Stimulated activated naive CD8-positive, alpha-beta T cell treated with anti-CD3 and anti-CD28 coated beads, Interleukin-15, Interleukin-2, amounts not matched to agents 100 ng/mL and 50 ng/mL, for 24 hours (primary cell): Measurements from ENCODE around the gene RRAGC.

Experiments
- H3K27ac Mint-ChIP-seq: one replicate; pipeline ENCODE4 v1.8.0; 2021; ENCODE audit warnings: mild to moderate bottlenecking, mixed read lengths
- H3K27me3 Mint-ChIP-seq: one replicate; pipeline ENCODE4 v1.8.0; 2021; ENCODE audit warnings: mixed read lengths
- H3K36me3 Mint-ChIP-seq: one replicate; pipeline ENCODE4 v1.8.0; 2021; ENCODE audit warnings: low read depth, mixed read lengths
- H3K4me1 Mint-ChIP-seq: one replicate; pipeline ENCODE4 v1.8.0; 2021; ENCODE audit warnings: low read depth, mixed read lengths
- H3K4me3 Mint-ChIP-seq: one replicate; pipeline ENCODE4 v1.8.0; 2021; ENCODE audit warnings: mild to moderate bottlenecking, mixed read lengths
- H3K9me3 Mint-ChIP-seq: one replicate; pipeline ENCODE4 v1.8.0; 2021; ENCODE audit warnings: mixed read lengths

RRAGC gene

GRCh38 chr1:38859561-38860453 is at the start of gene RRAGC:
RRAGC (minus strand) TSS chr1:38859772; CDS start chr1:38859646, 126 bp downstream.
- peaks cover 37% of the 10 kb centered on the region for H3K36me3 Mint-ChIP-seq
- peak within 1 kb of the TSS; percentile 93 for H3K4me3 Mint-ChIP-seq
- no peaks in the 10 kb centered on the region for H3K27me3 Mint-ChIP-seq
- H3K4me1 Mint-ChIP-seq: peaks cover 34% of the 10 kb centered on the region
- peak within 1 kb of the TSS; percentile 87 for H3K27ac Mint-ChIP-seq
- H3K9me3 Mint-ChIP-seq: no peaks in the 10 kb centered on the region

- H3K27ac Mint-ChIP-seq: no peak overlapping the region
- no peaks in the 10 kb centered on the region for H3K4me1 Mint-ChIP-seq
- H3K36me3 Mint-ChIP-seq: no peaks in the 10 kb centered on the region
- no peak overlapping the region for H3K4me3 Mint-ChIP-seq
- H3K9me3 Mint-ChIP-seq: peaks cover 5% of the 10 kb centered on the region
- no peaks in the 10 kb centered on the region for H3K27me3 Mint-ChIP-seq
These were observed 49.2 kb upstream of the RRAGC start for GRCh38 chr1:38908821-38909220.

GRCh38 chr1:38905985-38906384 is 46.4 kb upstream of the RRAGC start:
- Mint-ChIP-seq H3K27ac (no peak overlapping the region), H3K4me3 (no peak overlapping the region), H3K4me1 (no peaks in the 10 kb centered on the region), H3K36me3 (no peaks in the 10 kb centered on the region), H3K27me3 (no peaks in the 10 kb centered on the region), H3K9me3 (peaks cover 5% of the 10 kb centered on the region)

- Mint-ChIP-seq H3K4me3 (no peak overlapping the region), H3K36me3 (no peaks in the 10 kb centered on the region), H3K27me3 (no peaks in the 10 kb centered on the region), H3K4me1 (no peaks in the 10 kb centered on the region), H3K27ac (no peak overlapping the region), H3K9me3 (no peaks in the 10 kb centered on the region)
These were observed 40.0 kb upstream of the RRAGC start for GRCh38 chr1:38899560-38899959.

- Mint-ChIP-seq H3K9me3 (no peaks in the 10 kb centered on the region), H3K4me1 (no peaks in the 10 kb centered on the region), H3K27ac (no peak overlapping the region), H3K36me3 (no peaks in the 10 kb centered on the region), H3K27me3 (no peaks in the 10 kb centered on the region), H3K4me3 (no peak overlapping the region)
These were observed 39.2 kb upstream of the RRAGC start for GRCh38 chr1:38898653-38899230.

GRCh38 chr1:38896169-38896568 is 36.6 kb upstream of the RRAGC start:
- no peaks in the 10 kb centered on the region for H3K4me1 Mint-ChIP-seq
- H3K36me3 Mint-ChIP-seq: no peaks in the 10 kb centered on the region
- H3K9me3 Mint-ChIP-seq: no peaks in the 10 kb centered on the region
- no peaks in the 10 kb centered on the region for H3K27me3 Mint-ChIP-seq
- H3K4me3 Mint-ChIP-seq: no peak overlapping the region
- no peak overlapping the region for H3K27ac Mint-ChIP-seq

- H3K36me3 Mint-ChIP-seq: no peaks in the 10 kb centered on the region
- no peaks in the 10 kb centered on the region for H3K4me1 Mint-ChIP-seq
- no peak overlapping the region for H3K4me3 Mint-ChIP-seq
- H3K27ac Mint-ChIP-seq: no peak overlapping the region
- no peaks in the 10 kb centered on the region for H3K9me3 Mint-ChIP-seq
- no peaks in the 10 kb centered on the region for H3K27me3 Mint-ChIP-seq
These were observed 33.4 kb upstream of the RRAGC start for GRCh38 chr1:38892976-38893375.

- H3K27ac Mint-ChIP-seq: no peak overlapping the region
- no peaks in the 10 kb centered on the region for H3K4me1 Mint-ChIP-seq
- H3K27me3 Mint-ChIP-seq: no peaks in the 10 kb centered on the region
- no peaks in the 10 kb centered on the region for H3K36me3 Mint-ChIP-seq
- no peak overlapping the region for H3K4me3 Mint-ChIP-seq
- no peaks in the 10 kb centered on the region for H3K9me3 Mint-ChIP-seq
These were observed 32.2 kb upstream of the RRAGC start for GRCh38 chr1:38891753-38892152.

- H3K27ac Mint-ChIP-seq: no peak overlapping the region
These were observed 30.0 kb upstream of the RRAGC start for GRCh38 chr1:38889589-38889988.

GRCh38 chr1:38888423-38889333 is 29.1 kb upstream of the RRAGC start:
- Mint-ChIP-seq H3K9me3 (no peaks in the 10 kb centered on the region), H3K27ac (no peak overlapping the region), H3K4me1 (no peaks in the 10 kb centered on the region), H3K36me3 (no peaks in the 10 kb centered on the region), H3K4me3 (no peak overlapping the region), H3K27me3 (no peaks in the 10 kb centered on the region)

More at GRCh38 chr1:38889589-38889988, 30.0 kb upstream of the RRAGC start:
- Mint-ChIP-seq H3K9me3 (no peaks in the 10 kb centered on the region), H3K4me3 (no peak overlapping the region), H3K36me3 (no peaks in the 10 kb centered on the region), H3K4me1 (no peaks in the 10 kb centered on the region), H3K27me3 (no peaks in the 10 kb centered on the region)

GRCh38 chr1:38885092-38885491 is 25.5 kb upstream of the RRAGC start:
- no peak overlapping the region for H3K27ac Mint-ChIP-seq
- no peak overlapping the region for H3K4me3 Mint-ChIP-seq
- H3K27me3 Mint-ChIP-seq: no peaks in the 10 kb centered on the region

GRCh38 chr1:38881487-38881886 is 21.9 kb upstream of the RRAGC start, which contains the start of gene GJA9:
GJA9 (minus strand) TSS chr1:38881587; CDS start chr1:38876098, 5,489 bp downstream.
- no peaks in the 10 kb centered on the region for H3K36me3 Mint-ChIP-seq
- no peaks in the 10 kb centered on the region for H3K9me3 Mint-ChIP-seq
- no peak within 1 kb of the TSS for H3K4me3 Mint-ChIP-seq
- H3K4me1 Mint-ChIP-seq: no peaks in the 10 kb centered on the region
- H3K27me3 Mint-ChIP-seq: no peaks in the 10 kb centered on the region
- H3K27ac Mint-ChIP-seq: no peak within 1 kb of the TSS

More at GRCh38 chr1:38885092-38885491, 25.5 kb upstream of the RRAGC start:
- Mint-ChIP-seq H3K9me3 (no peaks in the 10 kb centered on the region), H3K36me3 (no peaks in the 10 kb centered on the region), H3K4me1 (no peaks in the 10 kb centered on the region)

- Mint-ChIP-seq H3K4me3 (no peak overlapping the region), H3K36me3 (peaks cover 7% of the 10 kb centered on the region)
These were observed 16.2 kb upstream of the RRAGC start for GRCh38 chr1:38875811-38876210.

GRCh38 chr1:38873027-38873969 is 13.7 kb upstream of the RRAGC start, which contains the start of gene MYCBP:
MYCBP (minus strand) TSS chr1:38873348; CDS start chr1:38873305, 43 bp downstream.
- H3K27me3 Mint-ChIP-seq: no peaks in the 10 kb centered on the region
- H3K4me1 Mint-ChIP-seq: peaks cover 28% of the 10 kb centered on the region
- no peaks in the 10 kb centered on the region for H3K9me3 Mint-ChIP-seq
- peak within 1 kb of the TSS; percentile 81 for H3K27ac Mint-ChIP-seq
- H3K4me3 Mint-ChIP-seq: peak within 1 kb of the TSS; percentile 93
- H3K36me3 Mint-ChIP-seq: peaks cover 15% of the 10 kb centered on the region

More at GRCh38 chr1:38875811-38876210, 16.2 kb upstream of the RRAGC start:
- Mint-ChIP-seq H3K27ac (no peak overlapping the region), H3K9me3 (no peaks in the 10 kb centered on the region), H3K27me3 (no peaks in the 10 kb centered on the region), H3K4me1 (peaks cover 23% of the 10 kb centered on the region)
